ENCODE results near the gene IER3. TPM values are rescaled to one million over a fixed set of nuclear protein-coding genes. Genes with fewer than 3 reads are reported as not detected.

Gene IER3
- total and polyA plus RNA-seq, 9 of the 15 experiments (the other 6 are each of a cell fraction or from before 2014, with no cell fraction given) = 1.5 to 30.0 (median 11.5) TPM

GRCh38 chr6:30725713-30726505 lies 18.4 kb downstream of the IER3 start (continued):
- TF ChIP-seq ARID3B (CRISPR knock-in tag; IDR thresholded peaks at IDR 0.05; ENCODE audit: borderline replicate concordance) = no peak
- no peak for TF ChIP-seq ZNF324 (CRISPR knock-in tag; IDR thresholded peaks at IDR 0.05)
- no peak for TF ChIP-seq PTRF (tag; IDR thresholded peaks at IDR 0.05)
- TF ChIP-seq PHB2 (IDR thresholded peaks at IDR 0.05; ENCODE audit: low read depth) = no peak
- peak in 1 of 2 experiments; percentile 46; a peak in 1 of 4 replicates for TF ChIP-seq MAZ (CRISPR knock-in tag; conservative IDR thresholded peaks at IDR 0.05 in 1 of 2, IDR thresholded peaks at IDR 0.05 in 1 of 2)
- no peak for TF ChIP-seq SMAD2 (IDR thresholded peaks at IDR 0.05; ENCODE audit: low read depth, low read length)
- no peak for TF ChIP-seq CREB3L1 (IDR thresholded peaks at IDR 0.05; ENCODE audit: borderline replicate concordance, low read depth)
- TF ChIP-seq ZNF384 (IDR thresholded peaks at IDR 0.05; ENCODE audit: low read depth, low read length) = no peak
- TF ChIP-seq WHSC1 (IDR thresholded peaks at IDR 0.05; ENCODE audit: low read length) = no peak
- no peak for TF ChIP-seq ZBTB7A (IDR thresholded peaks at IDR 0.05; ENCODE audit: borderline replicate concordance, control insufficient read depth, low read depth, low read length)
- TF ChIP-seq HMBOX1 (IDR thresholded peaks at IDR 0.05) = peak; percentile 77; the same call in 1 of the 2 replicates
- no peak for TF ChIP-seq CTCFL (IDR thresholded peaks at IDR 0.05; ENCODE audit: borderline replicate concordance, insufficient read depth, low read depth, low read length, poor library complexity, severe bottlenecking)
- no peak; the same call in 1 of the 2 replicates for TF ChIP-seq MAFF (IDR thresholded peaks at IDR 0.05; ENCODE audit: low read length)
- no peak for TF ChIP-seq NKRF (IDR thresholded peaks at IDR 0.05; ENCODE audit: borderline replicate concordance)
- no peak for TF ChIP-seq ZNF143 (CRISPR knock-in tag; IDR thresholded peaks at IDR 0.05)
- TF ChIP-seq BRF1 (IDR thresholded peaks at IDR 0.05; ENCODE audit: borderline replicate concordance, extremely low read depth, insufficient read length) = no peak
- 0 out of 2 replicates have a peak, but pooled peaks have one; percentile 24 for TF ChIP-seq ZSCAN32 (CRISPR knock-in tag; IDR thresholded peaks at IDR 0.05)
- TF ChIP-seq SRF (CRISPR knock-in tag; IDR thresholded peaks at IDR 0.05) = peak in 1 of 2 experiments; percentile 37; a peak in 1 of 4 replicates
- no peak for TF ChIP-seq CXXC5 (CRISPR knock-in tag; IDR thresholded peaks at IDR 0.05)
